ENCODE data around the gene CDC42EP1.
A peak's percentile ranks its signal among the peaks of the same experiment; 100 is the strongest.
"Not testable (repeated sequence)": the region's sequence is repeated elsewhere in the genome, so short reads cannot be mapped to it uniquely, and the experiment has no call there.

Gene CDC42EP1

GRCh38 chr22:37522482-37522881, 37.8 kb upstream of the CDC42EP1 start:
- Histone ChIP-seq H3K9ac (ENCODE audit: low read length) (no peak overlapping the region), H3K4me3 (ENCODE audit: low read length) (no peak overlapping the region), H3K27me3 (ENCODE audit: control insufficient read depth, insufficient read depth, low read length) (no peaks in the 10 kb centered on the region), H3K36me3 (ENCODE audit: control insufficient read depth, insufficient read depth, low read length) (no peaks in the 10 kb centered on the region), H3K4me1 (ENCODE audit: control insufficient read depth, insufficient read depth, low read length) (peaks cover 31% of the 10 kb centered on the region), H3K9me3 (ENCODE audit: control insufficient read depth, low read length) (no peaks in the 10 kb centered on the region)

GRCh38 chr22:37525073-37525745, 35.1 kb upstream of the CDC42EP1 start:
- Histone ChIP-seq H3K4me3 (ENCODE audit: low read length) (no peak overlapping the region), H3K4me1 (ENCODE audit: control insufficient read depth, insufficient read depth, low read length) (peaks cover 28% of the 10 kb centered on the region), H3K9me3 (ENCODE audit: control insufficient read depth, low read length) (no peaks in the 10 kb centered on the region)

GRCh38 chr22:37525746-37526350, 34.4 kb upstream of the CDC42EP1 start:
- no peaks in the 10 kb centered on the region for H3K36me3 ChIP-seq (ENCODE audit: control insufficient read depth, insufficient read depth, low read length)
- peaks cover 23% of the 10 kb centered on the region for H3K4me1 ChIP-seq (ENCODE audit: control insufficient read depth, insufficient read depth, low read length)
- H3K9me3 ChIP-seq (ENCODE audit: control insufficient read depth, low read length): no peaks in the 10 kb centered on the region
- no peak overlapping the region for H3K4me3 ChIP-seq (ENCODE audit: low read length)
- no peak overlapping the region for H3K9ac ChIP-seq (ENCODE audit: low read length)
- H3K27me3 ChIP-seq (ENCODE audit: control insufficient read depth, insufficient read depth, low read length): no peaks in the 10 kb centered on the region

More at GRCh38 chr22:37525073-37525745, 35.1 kb upstream of the CDC42EP1 start:
- Histone ChIP-seq H3K27me3 (ENCODE audit: control insufficient read depth, insufficient read depth, low read length) (no peaks in the 10 kb centered on the region), H3K36me3 (ENCODE audit: control insufficient read depth, insufficient read depth, low read length) (no peaks in the 10 kb centered on the region), H3K9ac (ENCODE audit: low read length) (no peak overlapping the region)

GRCh38 chr22:37526376-37526775, 33.9 kb upstream of the CDC42EP1 start:
- H3K4me1 ChIP-seq (ENCODE audit: control insufficient read depth, insufficient read depth, low read length): peaks cover 18% of the 10 kb centered on the region
- no peak overlapping the region for H3K4me3 ChIP-seq (ENCODE audit: low read length)
- no peaks in the 10 kb centered on the region for H3K27me3 ChIP-seq (ENCODE audit: control insufficient read depth, insufficient read depth, low read length)
- H3K9ac ChIP-seq (ENCODE audit: low read length): no peak overlapping the region
- H3K9me3 ChIP-seq (ENCODE audit: control insufficient read depth, low read length): no peaks in the 10 kb centered on the region
- no peaks in the 10 kb centered on the region for H3K36me3 ChIP-seq (ENCODE audit: control insufficient read depth, insufficient read depth, low read length)

- H3K9me3 ChIP-seq (ENCODE audit: control insufficient read depth, low read length); H3K27me3 ChIP-seq (ENCODE audit: control insufficient read depth, insufficient read depth, low read length); H3K4me3 ChIP-seq (ENCODE audit: low read length); H3K9ac ChIP-seq (ENCODE audit: low read length); H3K36me3 ChIP-seq (ENCODE audit: control insufficient read depth, insufficient read depth, low read length): not testable (repeated sequence)
- H3K4me1 ChIP-seq (ENCODE audit: control insufficient read depth, insufficient read depth, low read length): peaks cover 15% of the 10 kb centered on the region
Observed at GRCh38 chr22:37527081-37527752, 33.1 kb upstream of the CDC42EP1 start.

- H3K9ac ChIP-seq (ENCODE audit: low read length); H3K36me3 ChIP-seq (ENCODE audit: control insufficient read depth, insufficient read depth, low read length); H3K4me3 ChIP-seq (ENCODE audit: low read length); H3K27me3 ChIP-seq (ENCODE audit: control insufficient read depth, insufficient read depth, low read length); H3K9me3 ChIP-seq (ENCODE audit: control insufficient read depth, low read length): not testable (repeated sequence)
- peaks cover 15% of the 10 kb centered on the region for H3K4me1 ChIP-seq (ENCODE audit: control insufficient read depth, insufficient read depth, low read length)
Observed at GRCh38 chr22:37527952-37528351, 32.3 kb upstream of the CDC42EP1 start.

GRCh38 chr22:37529652-37530345, 30.5 kb upstream of the CDC42EP1 start:
- H3K9me3 ChIP-seq (ENCODE audit: control insufficient read depth, low read length): no peaks in the 10 kb centered on the region
- no peaks in the 10 kb centered on the region for H3K27me3 ChIP-seq (ENCODE audit: control insufficient read depth, insufficient read depth, low read length)
- H3K9ac ChIP-seq (ENCODE audit: low read length): no peak overlapping the region
- peaks cover 28% of the 10 kb centered on the region for H3K4me1 ChIP-seq (ENCODE audit: control insufficient read depth, insufficient read depth, low read length)
- H3K36me3 ChIP-seq (ENCODE audit: control insufficient read depth, insufficient read depth, low read length): no peaks in the 10 kb centered on the region
- H3K4me3 ChIP-seq (ENCODE audit: low read length): no peak overlapping the region

GRCh38 chr22:37533995-37534394, 26.3 kb upstream of the CDC42EP1 start:
- no peak overlapping the region for H3K9ac ChIP-seq (ENCODE audit: low read length)
- H3K4me1 ChIP-seq (ENCODE audit: control insufficient read depth, insufficient read depth, low read length): peaks cover 25% of the 10 kb centered on the region
- H3K9me3 ChIP-seq (ENCODE audit: control insufficient read depth, low read length): no peaks in the 10 kb centered on the region
- no peaks in the 10 kb centered on the region for H3K27me3 ChIP-seq (ENCODE audit: control insufficient read depth, insufficient read depth, low read length)
- H3K36me3 ChIP-seq (ENCODE audit: control insufficient read depth, insufficient read depth, low read length): no peaks in the 10 kb centered on the region
- H3K4me3 ChIP-seq (ENCODE audit: low read length): no peak overlapping the region

GRCh38 chr22:37534445-37534844, 25.8 kb upstream of the CDC42EP1 start:
- no peaks in the 10 kb centered on the region for H3K9me3 ChIP-seq (ENCODE audit: control insufficient read depth, low read length)
- no peaks in the 10 kb centered on the region for H3K27me3 ChIP-seq (ENCODE audit: control insufficient read depth, insufficient read depth, low read length)
- H3K4me3 ChIP-seq (ENCODE audit: low read length): no peak overlapping the region
- no peaks in the 10 kb centered on the region for H3K36me3 ChIP-seq (ENCODE audit: control insufficient read depth, insufficient read depth, low read length)
- H3K4me1 ChIP-seq (ENCODE audit: control insufficient read depth, insufficient read depth, low read length): peaks cover 28% of the 10 kb centered on the region
- no peak overlapping the region for H3K9ac ChIP-seq (ENCODE audit: low read length)

- no peaks in the 10 kb centered on the region for H3K9me3 ChIP-seq (ENCODE audit: control insufficient read depth, low read length)
- no peaks in the 10 kb centered on the region for H3K36me3 ChIP-seq (ENCODE audit: control insufficient read depth, insufficient read depth, low read length)
- no peak overlapping the region for H3K9ac ChIP-seq (ENCODE audit: low read length)
- H3K4me3 ChIP-seq (ENCODE audit: low read length): no peak overlapping the region
- peaks cover 24% of the 10 kb centered on the region for H3K4me1 ChIP-seq (ENCODE audit: control insufficient read depth, insufficient read depth, low read length)
- H3K27me3 ChIP-seq (ENCODE audit: control insufficient read depth, insufficient read depth, low read length): no peaks in the 10 kb centered on the region
Observed at GRCh38 chr22:37535159-37535558, 25.1 kb upstream of the CDC42EP1 start.

- peak overlapping the region; percentile 32 for H3K9ac ChIP-seq (ENCODE audit: low read length)
- peaks cover 40% of the 10 kb centered on the region for H3K4me1 ChIP-seq (ENCODE audit: control insufficient read depth, insufficient read depth, low read length)
- no peaks in the 10 kb centered on the region for H3K36me3 ChIP-seq (ENCODE audit: control insufficient read depth, insufficient read depth, low read length)
- H3K27me3 ChIP-seq (ENCODE audit: control insufficient read depth, insufficient read depth, low read length): no peaks in the 10 kb centered on the region
- peak overlapping the region; percentile 0 for H3K4me3 ChIP-seq (ENCODE audit: low read length)
- no peaks in the 10 kb centered on the region for H3K9me3 ChIP-seq (ENCODE audit: control insufficient read depth, low read length)
Observed at GRCh38 chr22:37538590-37539357, 21.5 kb upstream of the CDC42EP1 start.

Data from mucosa of stomach (tissue), 1 donor.